OCI-LY7 (cell line): ENCODE measurements around the gene CYP2W1. TPM values are rescaled to one million over a fixed set of nuclear protein-coding genes. Genes with fewer than 3 reads are reported as not detected.

Experiments used
- BruUV-seq: library from RNA; stranded (reverse); fragments of 400-500 nt; replicated peaks from 2 replicates; lab custom pipeline; 2021; lab: Mats Ljungman, UMichigan
- CTCF ChIA-PET: fragments of 300-600 bp; sonication (Branson Sonifier 250); formaldehyde crosslinking; loops from one replicate; lab custom pipeline; 2022; ENCODE audit warnings: antibody characterized with exemption; ENCODE audit not compliant: unreplicated experiment; lab: Charles Lee
- POLR2A ChIA-PET: fragments of 300-600 bp; sonication (Branson Sonifier 250); formaldehyde crosslinking; loops from one replicate; lab custom pipeline; 2022; ENCODE audit warnings: antibody characterized with exemption; lab: Charles Lee
- DNase-seq: peaks from one replicate; pipeline ENCODE4 v3.0.0-alpha.2; 2015; ENCODE audit warnings: low spot score
- H2AFZ ChIP-seq: fragments of 200-600 bp; sonication (generic), shearing (Covaris generic); 2 replicates; pipeline ENCODE4 v1.6.1; 2014; ENCODE audit warnings: mild to moderate bottlenecking, antibody characterized with exemption, low read length, moderate library complexity
- H3K27ac ChIP-seq: fragments of 200-600 bp; sonication (generic); 2 replicates; pipeline ENCODE4 v1.5.1; 2014; ENCODE audit warnings: mixed run types, low read depth, mild to moderate bottlenecking, moderate library complexity, low read length, inconsistent platforms; ENCODE audit not compliant: poor library complexity, severe bottlenecking
- H3K36me3 ChIP-seq: fragments of 200-600 bp; sonication (generic); 2 replicates; pipeline ENCODE4 v1.6.1; 2014; ENCODE audit warnings: mild to moderate bottlenecking, antibody characterized with exemption, low read length, moderate library complexity, mixed read lengths; ENCODE audit not compliant: insufficient read depth
- H3K4me1 ChIP-seq: fragments of 200-600 bp; sonication (generic); 2 replicates; pipeline ENCODE4 v1.5.1; 2014; ENCODE audit warnings: mild to moderate bottlenecking, low read length; ENCODE audit not compliant: insufficient read depth, poor library complexity, severe bottlenecking
- H3K4me2 ChIP-seq: fragments of 200-600 bp; sonication (generic); 2 replicates; pipeline ENCODE4 v1.6.1; 2014; ENCODE audit warnings: mild to moderate bottlenecking, low read length
- H3K4me3 ChIP-seq: fragments of 200-600 bp; sonication (generic); 2 replicates; pipeline ENCODE4 v1.5.1; 2014; ENCODE audit warnings: mild to moderate bottlenecking, low read depth, low read length; ENCODE audit not compliant: poor library complexity, severe bottlenecking
- H3K79me2 ChIP-seq: fragments of 200-600 bp; sonication (generic); 2 replicates; pipeline ENCODE4 v1.6.1; 2016; ENCODE audit warnings: low read depth, mild to moderate bottlenecking, low read length, moderate library complexity, mixed read lengths; ENCODE audit not compliant: insufficient read depth
- H3K9me2 ChIP-seq: fragments of 200-600 bp; sonication (generic); 2 replicates; pipeline ENCODE4 v1.6.1; 2016; ENCODE audit warnings: mild to moderate bottlenecking, low read length, mixed read lengths; ENCODE audit not compliant: insufficient read depth
- H3K9me3 ChIP-seq: fragments of 200-600 bp; sonication (generic); 2 replicates; pipeline ENCODE4 v1.6.1; 2014; ENCODE audit warnings: mild to moderate bottlenecking, mixed run types, low read length, mixed read lengths
- H4K20me1 ChIP-seq: fragments of 200-600 bp; sonication (generic); 2 replicates; pipeline ENCODE4 v1.6.1; 2014; ENCODE audit warnings: mild to moderate bottlenecking, antibody characterized with exemption, low read length, moderate library complexity, mixed read lengths; ENCODE audit not compliant: insufficient read depth
- CTCF ChIP-seq: fragments of 200-600 bp; sonication (generic); conservative IDR thresholded peaks from 2 replicates; pipeline ENCODE4 v1.5.1; 2014; ENCODE audit warnings: mild to moderate bottlenecking, antibody characterized with exemption, low read length, moderate library complexity, mixed read lengths
- EZH2phosphoT487 ChIP-seq: fragments of 200-600 bp; sonication (generic); IDR thresholded peaks from 2 replicates; pipeline ENCODE4 v1.6.1; 2018; ENCODE audit warnings: low read depth, borderline replicate concordance, mild to moderate bottlenecking, mixed run types, antibody characterized with exemption, low read length, moderate library complexity, mixed read lengths
- intact Hi-C: fragments of 100-400 bp; cut with micrococcal nuclease; formaldehyde crosslinking; loops from one replicate; pipeline ENCODE4 v1.10.0; 2022; ENCODE audit not compliant: unreplicated experiment
- total RNA-seq, 2 experiments: library from RNA; depleted of rRNA in 1 of 2; stranded (reverse); fragments of >200 nt in 1 of 2; shearing (Covaris generic) in 1 of 2; gene quantifications; 2 replicates each; pipeline ENCODE4 v1.2.3, GENCODE V29; 2014 to 2022

Gene CYP2W1
- total RNA-seq, 2 experiments from 2014 or later: 1.3 TPM; not detected in 1

- intact Hi-C loops: no loop called here
- ChIA-PET POLR2A (interaction anchor here (0.5 to 2.1 kb wide), 4 partner anchors 9 to 126 kb away, joined by 3 to 5 read pairs (median 4); no protein-coding TSS in a partner anchor), CTCF (no interaction called here)
- DNase-seq: no peak
- Histone ChIP-seq H3K36me3 (peaks cover 62% of the 10 kb centered on the region), H3K9me3 (no peaks in the 10 kb centered on the region), H3K4me1 (peaks cover 49% of the 10 kb centered on the region), H2AFZ (no peak overlapping the region), H4K20me1 (peaks cover 9% of the 10 kb centered on the region), H3K27ac (peak overlapping the region; percentile 3), H3K9me2 (no peaks in the 10 kb centered on the region), H3K4me2 (no peak overlapping the region), H3K79me2 (peaks cover 47% of the 10 kb centered on the region), H3K4me3 (no peak overlapping the region)
- no peak for TF ChIP-seq CTCF
- no peak for TF ChIP-seq EZH2phosphoT487
- BruUV-seq: no TSS peak
Measured at GRCh38 chr7:972110-972509, 10.9 kb upstream of the CYP2W1 start.

DNA sequence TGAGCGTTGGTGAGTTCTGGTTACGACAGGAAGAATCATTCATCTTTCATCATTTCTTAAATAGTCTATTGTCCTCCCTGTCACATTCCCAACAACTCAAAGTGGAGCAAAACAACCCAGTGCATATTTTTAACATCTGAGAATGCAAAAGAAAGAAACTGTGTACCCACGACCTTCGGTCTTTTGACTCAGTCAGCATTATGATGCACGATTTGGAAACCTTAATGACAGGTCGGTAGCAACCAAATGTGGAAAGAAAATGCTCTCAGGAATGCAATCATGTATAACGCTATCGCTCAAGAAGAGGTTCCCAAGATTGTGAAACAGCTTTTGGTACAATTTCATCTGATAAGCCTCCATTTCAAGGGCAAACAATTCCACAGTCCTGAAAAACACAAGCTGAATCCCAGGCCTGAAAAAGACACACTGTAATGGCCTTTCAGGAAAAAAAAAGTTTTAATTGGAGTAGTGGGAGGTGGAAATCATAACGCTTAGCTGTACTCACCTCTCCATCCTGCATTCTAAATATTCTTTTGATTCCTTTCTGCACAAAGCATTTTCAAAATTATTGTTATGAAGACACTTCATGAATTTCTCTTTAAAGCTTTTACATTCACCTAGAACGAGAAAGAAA is 10.2 kb upstream of the CYP2W1 start:
- Histone ChIP-seq H3K4me1 (peaks cover 56% of the 10 kb centered on the region), H3K4me3 (peak overlapping the region; percentile 100), H3K9me2 (no peaks in the 10 kb centered on the region), H3K36me3 (peaks cover 55% of the 10 kb centered on the region), H2AFZ (no peak overlapping the region), H3K27ac (no peak overlapping the region), H4K20me1 (peaks cover 9% of the 10 kb centered on the region), H3K79me2 (peaks cover 47% of the 10 kb centered on the region), H3K4me2 (peak overlapping the region; percentile 89), H3K9me3 (no peaks in the 10 kb centered on the region)
- POLR2A ChIA-PET: interaction anchor here (0.5 to 2.1 kb wide), 6 partner anchors 8 to 126 kb away, joined by 3 to 6 read pairs (median 4); no protein-coding TSS in a partner anchor
- intact Hi-C loops: no loop called here
- CTCF ChIA-PET: no interaction called here
- TF ChIP-seq CTCF (no peak), EZH2phosphoT487 (no peak)
- BruUV-seq: no TSS peak
- DNase-seq: no peak

DNA sequence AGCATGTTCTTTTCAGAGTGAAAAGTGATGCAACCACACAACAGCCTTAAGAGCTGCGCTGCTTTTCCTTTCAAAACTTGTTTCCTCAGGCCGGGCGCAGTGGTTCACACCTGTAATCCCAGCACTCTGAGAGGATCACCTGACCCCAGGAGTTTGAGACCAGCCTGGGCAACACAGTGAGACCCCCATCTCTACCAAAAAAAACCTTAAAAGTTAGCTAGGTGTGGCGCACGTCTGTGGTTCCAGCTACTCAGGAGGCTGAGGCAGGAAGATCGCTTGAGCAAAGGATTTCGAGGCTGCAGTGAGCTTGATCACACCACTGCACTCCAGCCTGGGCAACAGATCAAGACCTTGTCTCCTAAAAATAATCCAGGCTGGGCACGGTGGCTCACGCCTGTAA is 9.7 kb upstream of the CYP2W1 start:
- no peak overlapping the region for H3K27ac ChIP-seq
- BruUV-seq: no TSS peak

More for the DNA sequence above, 9.7 kb upstream of the CYP2W1 start:
- Histone ChIP-seq H3K9me2 (no peaks in the 10 kb centered on the region), H3K4me2 (peak overlapping the region; percentile 89), H2AFZ (no peak overlapping the region), H3K4me1 (peaks cover 61% of the 10 kb centered on the region), H3K4me3 (peak overlapping the region; percentile 100), H3K36me3 (peaks cover 50% of the 10 kb centered on the region), H4K20me1 (peaks cover 9% of the 10 kb centered on the region), H3K79me2 (peaks cover 47% of the 10 kb centered on the region), H3K9me3 (no peaks in the 10 kb centered on the region)
- intact Hi-C loops: no loop called here
- TF ChIP-seq EZH2phosphoT487 (no peak), CTCF (no peak)
- no peak for DNase-seq
- ChIA-PET POLR2A (interaction anchor here (1.1 to 2.1 kb wide), 3 partner anchors 11 to 44 kb away, joined by 3 to 6 read pairs (median 5); no protein-coding TSS in a partner anchor), CTCF (interaction anchor here (0.6 to 0.8 kb wide), 2 partner anchors 92 to 126 kb away, joined by 3 to 4 read pairs; no protein-coding TSS in a partner anchor)
